Measurements from ENCODE around the gene PCDHGA2.
"Not testable (repeated sequence)": the region's sequence is repeated elsewhere in the genome, so short reads cannot be mapped to it uniquely, and the experiment has no call there.

The PCDHGA2 gene

GRCh38 chr5:141349917-141350619, 11.5 kb downstream of the PCDHGA2 start, which contains the start of gene PCDHGB1:
Gene PCDHGB1 (plus strand): TSS chr5:141350099. CDS start chr5:141350261, 162 bp downstream.
- DNase-seq = peak; percentile 33

- DNase-seq = no peak
Measured at GRCh38 chr5:141351591-141351990, 13.0 kb downstream of the PCDHGA2 start.

DNA sequence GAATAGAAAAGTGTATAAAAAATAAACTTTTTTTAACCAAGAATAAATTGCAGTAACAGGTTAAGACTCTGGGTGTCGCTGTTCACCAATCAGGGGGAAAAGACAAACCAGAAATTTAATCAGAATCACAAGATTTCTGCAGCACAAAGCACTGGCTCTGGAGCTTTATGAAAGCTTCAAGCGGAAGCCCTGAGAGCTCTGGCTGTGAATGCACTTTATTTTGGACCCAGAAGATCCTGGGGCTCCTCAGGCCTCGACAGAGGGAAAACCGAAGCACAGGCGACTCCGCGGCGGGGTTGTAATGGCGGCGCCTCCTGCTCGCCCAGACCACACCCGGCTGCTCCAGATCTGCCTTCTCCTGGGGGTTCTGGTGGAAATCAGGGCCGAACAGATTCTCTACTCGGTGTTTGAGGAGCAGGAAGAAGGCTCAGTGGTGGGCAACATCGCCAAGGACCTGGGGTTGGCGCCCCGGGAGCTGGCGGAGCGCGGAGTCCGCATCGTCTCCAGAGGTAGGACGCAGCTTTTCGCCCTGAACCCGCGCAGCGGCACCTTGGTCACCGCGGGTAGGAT, 16.4 kb downstream of the PCDHGA2 start, which contains the start of gene PCDHGA4:
Gene PCDHGA4 (plus strand): TSS at position 122 of the 570 bp plus-strand sequence. CDS start 87 bp downstream, at position 209.
- no peak for DNase-seq

DNA sequence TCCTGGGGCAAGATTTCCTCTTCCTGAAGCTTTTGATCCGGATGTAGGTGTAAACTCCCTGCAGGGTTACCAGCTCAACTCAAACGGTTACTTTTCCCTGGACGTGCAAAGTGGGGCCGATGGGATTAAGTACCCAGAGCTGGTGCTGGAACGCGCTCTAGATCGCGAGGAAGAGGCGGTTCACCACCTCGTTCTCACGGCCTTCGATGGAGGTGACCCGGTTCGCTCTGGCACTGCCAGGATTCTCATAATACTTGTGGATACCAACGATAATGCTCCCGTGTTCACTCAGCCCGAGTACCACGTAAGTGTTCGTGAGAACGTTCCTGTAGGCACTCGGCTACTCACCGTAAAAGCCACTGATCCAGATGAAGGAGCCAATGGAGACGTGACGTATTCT, 17.1 kb downstream of the PCDHGA2 start:
- DNase-seq = no peak

DNA sequence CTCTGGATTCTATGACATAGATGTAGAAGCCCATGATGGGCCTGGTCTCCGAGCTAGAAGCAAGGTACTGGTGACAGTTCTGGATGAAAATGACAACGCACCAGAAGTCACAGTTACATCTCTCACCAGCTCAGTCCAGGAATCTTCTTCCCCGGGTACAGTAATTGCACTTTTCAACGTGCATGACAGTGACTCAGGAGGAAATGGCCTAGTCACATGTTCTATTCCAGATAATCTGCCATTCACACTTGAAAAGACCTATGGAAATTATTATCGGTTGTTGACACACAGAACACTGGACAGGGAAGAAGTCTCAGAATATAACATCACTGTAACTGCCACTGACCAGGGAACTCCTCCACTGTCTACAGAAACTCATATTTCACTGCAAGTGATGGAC, 17.6 kb downstream of the PCDHGA2 start:
- no peak for DNase-seq

DNA sequence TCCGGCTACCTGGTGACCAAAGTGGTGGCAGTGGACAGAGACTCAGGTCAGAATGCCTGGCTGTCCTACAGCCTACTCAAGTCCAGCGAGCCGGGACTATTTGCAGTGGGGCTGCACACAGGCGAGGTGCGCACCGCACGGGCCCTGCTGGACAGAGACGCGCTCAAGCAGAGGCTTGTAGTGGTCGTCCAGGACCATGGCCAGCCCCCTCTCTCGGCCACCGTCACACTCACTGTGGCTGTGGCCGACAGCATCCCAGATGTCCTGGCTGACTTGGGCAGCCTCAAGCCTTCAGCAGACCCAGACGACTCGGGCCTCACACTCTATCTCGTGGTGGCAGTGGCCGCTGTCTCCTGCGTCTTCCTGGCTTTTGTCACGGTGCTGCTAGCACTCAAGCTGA, 18.4 kb downstream of the PCDHGA2 start:
- no peak for DNase-seq

- DNase-seq = no peak
Measured at GRCh38 chr5:141359790-141360426, 21.3 kb downstream of the PCDHGA2 start, which contains the start of gene PCDHGB2. Gene PCDHGB2 (plus strand): TSS chr5:141359994. CDS start chr5:141360136, 142 bp downstream.

GRCh38 chr5:141360685-141361084, 22.1 kb downstream of the PCDHGA2 start:
- no peak for DNase-seq

GRCh38 chr5:141362719-141363118, 24.2 kb downstream of the PCDHGA2 start:
- DNase-seq = no peak

DNA sequence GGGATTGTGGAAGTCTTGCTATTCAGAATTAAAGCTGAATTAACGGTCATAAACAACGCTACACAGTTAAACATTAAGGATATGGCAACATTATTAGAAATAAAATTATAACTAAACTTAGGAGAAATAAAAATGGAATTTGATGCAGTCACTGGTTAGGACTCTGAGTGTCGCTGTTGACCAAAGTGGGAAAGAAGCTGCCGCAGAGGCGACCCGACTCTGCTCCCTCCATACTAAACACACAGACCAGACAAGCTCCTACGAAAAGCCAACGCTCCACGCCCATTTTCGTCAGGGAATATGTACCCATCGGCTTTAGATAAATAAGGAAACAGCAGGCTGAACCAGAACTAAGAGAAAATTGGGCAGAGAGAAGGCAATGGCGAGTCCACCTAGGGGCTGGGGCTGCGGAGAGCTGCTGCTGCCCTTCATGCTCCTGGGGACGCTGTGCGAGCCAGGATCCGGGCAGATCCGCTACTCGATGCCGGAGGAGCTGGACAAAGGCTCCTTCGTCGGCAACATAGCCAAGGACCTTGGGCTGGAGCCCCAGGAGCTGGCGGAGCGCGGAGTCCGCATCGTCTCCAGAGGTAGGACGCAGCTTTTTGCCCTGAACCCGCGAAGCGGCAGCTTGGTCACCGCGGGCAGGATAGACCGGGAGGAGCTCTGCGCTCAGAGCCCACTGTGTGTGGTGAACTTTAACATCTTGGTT, 25.5 kb downstream of the PCDHGA2 start, which contains the start of gene PCDHGA5:
Gene PCDHGA5 (plus strand): TSS at position 211 of the 709 bp plus-strand sequence. CDS start 169 bp downstream, at position 380.
- DNase-seq = no peak

GRCh38 chr5:141366016-141366896, 27.7 kb downstream of the PCDHGA2 start:
- no peak for DNase-seq

DNA sequence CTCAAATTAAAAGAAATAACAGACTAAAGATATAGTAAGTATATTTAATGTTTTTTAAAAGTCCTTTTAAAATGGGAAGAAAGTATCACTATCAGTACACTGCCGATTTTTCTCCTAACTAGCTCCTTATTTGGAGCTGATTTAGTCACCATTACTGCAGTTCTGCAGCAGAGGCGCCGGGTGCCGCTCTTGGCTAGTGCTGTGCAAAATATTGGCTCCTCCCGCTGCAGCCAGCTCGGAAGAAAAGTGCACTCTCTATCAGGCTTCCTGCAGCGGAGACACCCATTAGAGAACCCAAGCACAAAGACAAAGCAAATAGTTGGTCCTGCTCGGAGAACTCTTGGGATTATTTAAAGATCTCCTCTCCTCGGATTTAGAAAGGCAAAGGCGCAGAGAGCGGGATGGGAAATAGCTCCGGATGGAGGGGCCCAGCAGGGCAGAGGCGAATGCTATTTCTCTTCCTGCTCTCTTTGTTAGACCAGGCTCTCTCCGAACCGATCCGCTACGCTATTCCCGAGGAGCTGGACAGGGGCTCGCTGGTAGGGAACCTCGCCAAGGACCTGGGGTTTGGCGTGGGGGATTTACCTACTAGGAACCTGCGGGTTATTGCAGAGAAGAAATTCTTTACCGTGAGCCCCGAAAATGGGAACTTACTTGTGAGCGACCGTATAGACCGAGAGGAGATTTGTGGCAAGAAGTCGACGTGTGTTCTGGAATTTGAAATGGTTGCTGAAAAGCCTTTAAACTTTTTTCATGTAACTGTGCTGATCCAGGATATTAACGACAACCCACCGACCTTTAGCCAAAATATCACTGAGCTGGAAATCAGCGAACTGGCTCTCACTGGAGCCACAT, 31.7 kb downstream of the PCDHGA2 start, which contains the start of gene PCDHGB3:
Gene PCDHGB3 (plus strand): TSS at position 249 of the 855 bp plus-strand sequence. CDS start 153 bp downstream, at position 402.
- DNase-seq = no peak

GRCh38 chr5:141371572-141372475, 33.3 kb downstream of the PCDHGA2 start:
- DNase-seq = no peak

GRCh38 chr5:141373673-141374317, 35.2 kb downstream of the PCDHGA2 start, which contains the start of gene PCDHGA6:
Gene PCDHGA6 (plus strand): TSS chr5:141373891. CDS start chr5:141374084, 193 bp downstream.
- no peak for DNase-seq

- DNase-seq = no peak
Measured at GRCh38 chr5:141374627-141375026, 36.1 kb downstream of the PCDHGA2 start.

- DNase-seq = not testable (repeated sequence)
Measured at GRCh38 chr5:141375444-141376155, 37.0 kb downstream of the PCDHGA2 start.

DNA sequence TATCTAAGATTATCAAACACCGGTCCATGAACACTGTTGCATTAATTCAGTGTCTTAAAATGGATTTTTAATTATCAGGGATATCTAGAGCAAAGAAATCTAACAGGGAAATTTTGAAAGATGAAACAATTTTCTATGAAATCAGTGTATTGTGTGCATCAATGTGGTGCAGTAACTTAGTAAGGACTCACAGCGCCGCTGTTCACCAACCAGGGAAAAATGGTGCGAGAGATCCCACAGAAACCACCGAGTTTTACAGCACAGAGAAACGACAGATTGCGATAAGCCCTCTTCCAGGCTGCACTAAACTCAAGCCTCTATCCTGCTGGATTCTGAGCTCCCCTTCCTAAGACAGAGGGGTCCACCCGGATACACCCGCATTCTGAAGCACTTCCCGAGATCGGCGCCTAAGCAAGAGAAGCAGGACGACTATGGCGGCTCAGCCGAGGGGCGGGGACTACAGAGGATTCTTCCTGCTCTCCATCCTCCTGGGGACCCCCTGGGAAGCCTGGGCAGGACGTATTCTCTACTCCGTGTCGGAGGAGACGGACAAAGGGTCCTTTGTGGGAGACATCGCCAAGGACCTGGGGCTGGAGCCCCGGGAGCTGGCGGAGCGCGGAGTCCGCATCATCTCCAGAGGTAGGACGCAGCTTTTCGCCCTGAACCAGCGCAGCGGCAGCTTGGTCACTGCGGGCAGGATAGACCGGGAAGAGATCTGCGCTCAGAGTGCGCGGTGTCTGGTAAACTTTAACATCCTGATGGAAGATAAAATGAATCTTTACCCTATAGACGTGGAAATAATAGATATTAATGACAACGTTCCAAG, 44.1 kb downstream of the PCDHGA2 start, which contains the start of gene PCDHGA7:
Gene PCDHGA7 (plus strand): TSS at position 274 of the 826 bp plus-strand sequence. CDS start 158 bp downstream, at position 432.
- no peak for DNase-seq
